PC-3 (cell line): ENCODE data around the gene AGAP3. TPM values are rescaled to one million over a fixed set of nuclear protein-coding genes. Genes with fewer than 3 reads are reported as not detected.
A peak's percentile ranks its signal among the peaks of the same experiment; 100 is the strongest.

Source experiments
- ATAC-seq: fragments of 200-7000 bp; cut with Tn5 transposase; 2 replicates; pipeline ENCODE4 v1.9.1; 2020; ENCODE audit warnings: mild to moderate bottlenecking, moderate library complexity
- BruUV-seq: library from RNA; stranded (reverse); fragments of 400-500 nt; replicated peaks from 2 replicates; lab custom pipeline; 2021; lab: Mats Ljungman, UMichigan
- CTCF ChIA-PET: fragments of 300-600 bp; sonication (Branson Sonifier 250); formaldehyde crosslinking; loops from one replicate; lab custom pipeline; 2022; ENCODE audit warnings: antibody characterized with exemption; lab: Charles Lee
- POLR2A ChIA-PET: fragments of 300-600 bp; sonication (Branson Sonifier 250); formaldehyde crosslinking; loops from one replicate; lab custom pipeline; 2022; ENCODE audit warnings: antibody characterized with exemption; ENCODE audit not compliant: unreplicated experiment; lab: Charles Lee
- DNase-seq: peaks from one replicate; pipeline ENCODE4 v3.0.0-alpha.2; 2015
- H2AFZ ChIP-seq: fragments of 300-600 bp; sonication (generic); 2 replicates; pipeline ENCODE4 v1.6.0; 2016; ENCODE audit warnings: antibody characterized with exemption, low read length
- H3F3A ChIP-seq: fragments of 300-600 bp; sonication (generic); one replicate; pipeline ENCODE4 v1.6.0; 2017; ENCODE audit warnings: antibody characterized with exemption, low read length, control low read depth, mild to moderate bottlenecking; ENCODE audit not compliant: unreplicated experiment
- H3K27ac ChIP-seq: fragments of 300-600 bp; sonication (generic); 2 replicates; pipeline ENCODE4 v1.5.1; 2016; ENCODE audit warnings: mild to moderate bottlenecking, low read length
- H3K27me3 ChIP-seq: fragments of 300-600 bp; sonication (generic); 2 replicates; pipeline ENCODE4 v1.6.1; 2016; ENCODE audit warnings: low read length, mixed read lengths
- H3K36me3 ChIP-seq: fragments of 300-600 bp; sonication (generic); 2 replicates; pipeline ENCODE4 v1.6.1; 2016; ENCODE audit warnings: low read depth, mixed run types, low read length, mixed read lengths
- H3K4me1 ChIP-seq: fragments of 300-600 bp; sonication (generic); 2 replicates; pipeline ENCODE4 v1.5.1; 2016; ENCODE audit warnings: low read length; ENCODE audit not compliant: insufficient read depth
- H3K4me2 ChIP-seq: fragments of 300-600 bp; sonication (generic); 2 replicates; pipeline ENCODE4 v1.6.0; 2016; ENCODE audit warnings: low read length
- H3K4me3 ChIP-seq: fragments of 300-600 bp; sonication (generic); 2 replicates; pipeline ENCODE4 v1.5.1; 2016; ENCODE audit warnings: mild to moderate bottlenecking, low read length, mixed read lengths
- H3K79me2 ChIP-seq: fragments of 300-600 bp; sonication (generic); 2 replicates; pipeline ENCODE4 v1.6.1; 2017; ENCODE audit warnings: low read length, mixed read lengths
- H3K9ac ChIP-seq: fragments of 300-600 bp; sonication (generic); 2 replicates; pipeline ENCODE4 v1.6.0; 2016; ENCODE audit warnings: mild to moderate bottlenecking, low read length
- H3K9me2 ChIP-seq: fragments of 300-600 bp; sonication (generic); replicated peaks from 2 replicates; pipeline ENCODE4 v1.6.1; 2016; ENCODE audit warnings: mixed run types, low read length, mixed read lengths
- H3K9me3 ChIP-seq: fragments of 300-600 bp; sonication (generic); 2 replicates; pipeline ENCODE4 v1.6.1; 2016; ENCODE audit warnings: low read length, mixed read lengths
- H4K20me1 ChIP-seq: fragments of 300-600 bp; sonication (generic); 2 replicates; pipeline ENCODE4 v1.6.1; 2016; ENCODE audit warnings: low read length, mixed read lengths
- EZH2 ChIP-seq: fragments of 300-600 bp; sonication (generic); IDR thresholded peaks from one replicate; pipeline ENCODE4 v1.6.1; 2017; ENCODE audit warnings: antibody characterized with exemption, mild to moderate bottlenecking, low read length; ENCODE audit not compliant: unreplicated experiment
- EZH2phosphoT487 ChIP-seq: fragments of 300-600 bp; sonication (generic); IDR thresholded peaks from 2 replicates; pipeline ENCODE4 v1.6.1; 2018; ENCODE audit warnings: mild to moderate bottlenecking, antibody characterized with exemption, low read length, borderline replicate concordance
- intact Hi-C: fragments of 100-400 bp; cut with micrococcal nuclease; formaldehyde crosslinking; loops from 2 replicates; pipeline ENCODE4 v1.9.0; 2023
- total RNA-seq: library from RNA; depleted of rRNA; stranded (reverse); fragments of >200 nt; gene quantifications from 2 replicates; pipeline ENCODE4 v1.2.3, GENCODE V29; 2014
- TF ChIP-seq, protein P1 (sequence below): fragments of 300-600 bp; sonication (generic); conservative IDR thresholded peaks from 2 replicates; pipeline ENCODE4 v1.5.1; 2017; ENCODE audit warnings: antibody characterized with exemption, low read depth, mild to moderate bottlenecking, low read length

Gene AGAP3
- total RNA-seq, 1 experiment from 2014 or later: 53.5 TPM

DNA sequence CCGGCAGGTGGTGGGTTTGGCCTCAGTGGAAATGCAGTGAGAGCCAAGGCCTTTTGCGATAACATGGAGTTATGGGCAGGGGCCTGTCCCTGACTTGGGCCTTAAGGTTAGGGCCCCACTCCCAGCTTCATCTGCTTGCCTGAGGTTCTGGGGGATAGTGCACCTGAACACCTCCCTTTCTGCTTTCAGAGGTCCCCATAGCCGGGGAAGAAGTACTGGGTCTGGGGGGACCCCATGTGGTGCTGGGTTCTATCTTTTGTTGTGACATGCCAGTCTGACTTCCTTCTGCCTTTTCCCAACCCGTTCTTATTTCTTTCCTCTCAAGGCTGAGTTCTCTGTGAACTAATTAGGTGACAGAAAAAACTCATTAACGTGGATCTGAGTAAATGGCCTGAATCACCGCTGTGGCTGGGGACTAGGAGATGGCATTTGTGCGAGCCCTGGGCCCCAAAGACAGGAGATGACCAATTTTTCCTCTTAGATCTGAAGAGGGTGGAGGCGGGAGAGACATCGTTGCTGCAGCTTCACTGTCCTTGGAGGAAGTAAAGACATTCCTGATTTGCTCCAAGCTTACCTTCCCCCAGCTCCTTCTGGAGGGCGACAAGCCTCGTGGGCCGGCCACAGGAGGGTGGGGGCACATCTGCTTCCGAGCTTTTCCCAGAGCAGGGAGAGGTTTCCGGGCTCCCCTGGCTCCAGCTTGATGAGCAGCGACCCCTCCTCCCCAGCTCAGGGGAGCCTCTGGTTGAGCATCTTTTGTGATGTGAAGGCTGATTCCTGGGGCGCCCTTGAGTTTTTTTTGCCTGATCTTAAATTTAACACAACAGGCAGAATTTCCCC, 2.0 kb downstream of the AGAP3 start:
- ChIA-PET CTCF (interaction anchor here (0.6 kb wide), 1 partner anchor 11 kb away, joined by 3 read pairs; no protein-coding TSS in a partner anchor), POLR2A (no interaction called here)
- no peaks in the 10 kb centered on the region for H3K9me3 ChIP-seq
- intact Hi-C loops: no loop called here
- H3K36me3 ChIP-seq: no peaks in the 10 kb centered on the region; the same call in 1 of the 2 replicates
- H3K4me1 ChIP-seq: peaks cover 37% of the 10 kb centered on the region
- TSS peak; percentile 37 for BruUV-seq
- peaks cover 65% of the 10 kb centered on the region for H3K79me2 ChIP-seq
- DNase-seq: peak; percentile 20
- H3K27ac ChIP-seq: peak overlapping the region; percentile 42
- peak overlapping the region; percentile 87 for H3K9ac ChIP-seq
- H3F3A ChIP-seq: no peaks in the 10 kb centered on the region
- H4K20me1 ChIP-seq: peaks cover 24% of the 10 kb centered on the region
- peak overlapping the region; percentile 99 for H3K4me3 ChIP-seq
- peak overlapping the region; percentile 100 for H3K4me2 ChIP-seq
- no peaks in the 10 kb centered on the region for H3K27me3 ChIP-seq
- ATAC-seq: no peak
- H3K9me2 ChIP-seq: no peaks in the 10 kb centered on the region
- peak overlapping the region; percentile 82 for H2AFZ ChIP-seq
- TF ChIP-seq, protein P1, sequence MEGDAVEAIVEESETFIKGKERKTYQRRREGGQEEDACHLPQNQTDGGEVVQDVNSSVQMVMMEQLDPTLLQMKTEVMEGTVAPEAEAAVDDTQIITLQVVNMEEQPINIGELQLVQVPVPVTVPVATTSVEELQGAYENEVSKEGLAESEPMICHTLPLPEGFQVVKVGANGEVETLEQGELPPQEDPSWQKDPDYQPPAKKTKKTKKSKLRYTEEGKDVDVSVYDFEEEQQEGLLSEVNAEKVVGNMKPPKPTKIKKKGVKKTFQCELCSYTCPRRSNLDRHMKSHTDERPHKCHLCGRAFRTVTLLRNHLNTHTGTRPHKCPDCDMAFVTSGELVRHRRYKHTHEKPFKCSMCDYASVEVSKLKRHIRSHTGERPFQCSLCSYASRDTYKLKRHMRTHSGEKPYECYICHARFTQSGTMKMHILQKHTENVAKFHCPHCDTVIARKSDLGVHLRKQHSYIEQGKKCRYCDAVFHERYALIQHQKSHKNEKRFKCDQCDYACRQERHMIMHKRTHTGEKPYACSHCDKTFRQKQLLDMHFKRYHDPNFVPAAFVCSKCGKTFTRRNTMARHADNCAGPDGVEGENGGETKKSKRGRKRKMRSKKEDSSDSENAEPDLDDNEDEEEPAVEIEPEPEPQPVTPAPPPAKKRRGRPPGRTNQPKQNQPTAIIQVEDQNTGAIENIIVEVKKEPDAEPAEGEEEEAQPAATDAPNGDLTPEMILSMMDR: no peak
- TF ChIP-seq EZH2phosphoT487 (no peak), EZH2 (no peak)

DNA sequence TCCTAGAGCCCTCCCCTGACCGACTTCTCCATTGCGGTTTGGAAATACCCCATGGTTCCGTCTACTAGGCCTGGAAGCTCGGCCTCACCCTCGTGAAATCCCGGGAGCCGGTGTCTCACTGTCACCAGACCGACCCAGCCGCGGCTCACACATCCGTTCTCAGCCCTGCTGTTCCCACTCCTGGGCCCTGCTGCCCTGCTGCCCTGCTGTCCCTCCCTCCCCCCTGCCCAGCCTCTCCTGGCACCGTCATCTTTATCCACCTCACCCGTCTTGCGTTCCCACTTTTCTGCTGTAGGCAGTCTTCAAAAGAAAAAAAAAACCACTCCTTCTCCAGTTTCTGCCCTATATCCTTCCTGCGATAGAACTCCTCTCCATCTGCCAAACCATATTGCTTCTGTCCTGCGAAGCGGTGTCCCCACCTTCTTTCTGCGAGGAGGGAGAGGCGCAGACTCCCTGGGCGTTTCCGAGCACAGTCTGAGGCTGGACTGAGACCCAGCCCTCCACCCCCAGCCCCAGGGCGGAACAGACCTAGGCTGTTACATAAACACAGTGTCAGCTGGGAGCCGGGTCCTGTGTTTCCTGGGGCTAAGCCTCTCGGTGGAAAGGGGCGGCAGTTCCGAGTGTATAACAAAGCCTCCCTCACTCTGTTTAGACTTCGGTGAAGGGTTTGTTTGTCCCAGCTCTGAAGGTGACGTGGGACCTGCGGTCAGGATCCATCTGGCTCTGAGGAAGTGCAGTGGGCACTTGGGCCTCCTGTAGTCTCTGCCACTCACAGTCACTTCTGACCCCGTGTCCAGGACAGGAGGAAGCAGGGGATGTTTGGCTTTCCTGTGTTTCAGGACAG, 2.8 kb downstream of the AGAP3 start:
- Histone ChIP-seq H3F3A (no peaks in the 10 kb centered on the region), H2AFZ (peak overlapping the region; percentile 44), H3K9me3 (no peaks in the 10 kb centered on the region), H3K79me2 (peaks cover 74% of the 10 kb centered on the region), H4K20me1 (peaks cover 29% of the 10 kb centered on the region), H3K27me3 (no peaks in the 10 kb centered on the region), H3K9ac (peak overlapping the region; percentile 87), H3K9me2 (no peaks in the 10 kb centered on the region), H3K36me3 (no peaks in the 10 kb centered on the region; the same call in 1 of the 2 replicates), H3K4me3 (peak overlapping the region; percentile 99), H3K27ac (peak overlapping the region; percentile 42), H3K4me2 (peak overlapping the region; percentile 100), H3K4me1 (peaks cover 33% of the 10 kb centered on the region)
- intact Hi-C loops: loop anchor here (1.0 kb wide), 1 partner anchor 24 kb away; no protein-coding TSS in a partner anchor
- no peak for TF ChIP-seq EZH2phosphoT487
- no peak for TF ChIP-seq EZH2
- TF ChIP-seq, protein P1: no peak
- peak; percentile 39 for DNase-seq
- POLR2A ChIA-PET: no interaction called here
- ATAC-seq: peak; percentile 9
- BruUV-seq: no TSS peak
- CTCF ChIA-PET: no interaction called here
